Middle frontal gyrus (tissue), 1 donor: ENCODE data around the gene SPDYC.
A peak's percentile ranks its signal among the peaks of the same experiment; 100 is the strongest.

ENCODE experiments used
- DNase-seq: peaks from one replicate; pipeline ENCODE4 v3.0.0-alpha.2; 2015; ENCODE audit warnings: low spot score; ENCODE audit errors: extremely low spot score

SPDYC gene, protein sequence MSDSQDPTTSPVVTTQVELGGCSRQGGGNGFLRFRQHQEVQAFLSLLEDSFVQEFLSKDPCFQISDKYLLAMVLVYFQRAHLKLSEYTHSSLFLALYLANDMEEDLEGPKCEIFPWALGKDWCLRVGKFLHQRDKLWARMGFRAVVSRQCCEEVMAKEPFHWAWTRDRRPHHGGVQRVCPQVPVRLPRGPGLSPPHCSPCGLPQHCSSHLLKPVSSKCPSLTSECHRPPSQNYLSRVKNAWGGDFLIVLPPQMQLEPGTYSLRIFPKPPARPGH

DNA sequence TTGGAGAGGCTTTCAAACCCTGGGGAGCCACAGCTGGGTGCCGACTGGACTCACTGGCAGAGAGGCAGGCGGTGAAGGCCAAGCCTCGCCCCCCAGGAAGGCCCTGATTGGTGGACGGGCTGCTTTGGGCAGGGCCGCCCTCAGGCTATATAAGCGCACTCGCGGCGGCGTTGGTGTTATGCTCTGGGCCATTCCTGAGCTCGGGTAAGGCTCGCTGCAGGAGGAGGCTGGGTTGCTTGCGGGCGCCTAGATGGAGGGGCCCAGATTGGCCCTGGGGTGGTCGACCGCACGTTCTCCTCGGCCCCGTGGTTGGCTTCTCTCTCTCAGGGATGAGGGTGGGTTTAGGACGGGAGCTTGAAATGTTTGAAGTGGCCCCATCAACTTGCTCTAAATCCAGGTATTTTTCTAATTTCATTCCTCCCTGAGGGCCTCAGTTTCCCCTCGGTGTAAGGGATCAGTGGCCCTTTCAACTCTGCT, at the start of gene SPDYC:
Gene SPDYC (plus strand): TSS at position 176 of the 477 bp plus-strand sequence. CDS start 1,125 bp downstream, outside the sequence.
- DNase-seq = no peak

GRCh38 chr11:65120831-65121230, 49.2 kb upstream of the SPDYC start:
- DNase-seq = no peak

- DNase-seq = no peak
These were observed 48.6 kb upstream of the SPDYC start for GRCh38 chr11:65121447-65121864.

DNA sequence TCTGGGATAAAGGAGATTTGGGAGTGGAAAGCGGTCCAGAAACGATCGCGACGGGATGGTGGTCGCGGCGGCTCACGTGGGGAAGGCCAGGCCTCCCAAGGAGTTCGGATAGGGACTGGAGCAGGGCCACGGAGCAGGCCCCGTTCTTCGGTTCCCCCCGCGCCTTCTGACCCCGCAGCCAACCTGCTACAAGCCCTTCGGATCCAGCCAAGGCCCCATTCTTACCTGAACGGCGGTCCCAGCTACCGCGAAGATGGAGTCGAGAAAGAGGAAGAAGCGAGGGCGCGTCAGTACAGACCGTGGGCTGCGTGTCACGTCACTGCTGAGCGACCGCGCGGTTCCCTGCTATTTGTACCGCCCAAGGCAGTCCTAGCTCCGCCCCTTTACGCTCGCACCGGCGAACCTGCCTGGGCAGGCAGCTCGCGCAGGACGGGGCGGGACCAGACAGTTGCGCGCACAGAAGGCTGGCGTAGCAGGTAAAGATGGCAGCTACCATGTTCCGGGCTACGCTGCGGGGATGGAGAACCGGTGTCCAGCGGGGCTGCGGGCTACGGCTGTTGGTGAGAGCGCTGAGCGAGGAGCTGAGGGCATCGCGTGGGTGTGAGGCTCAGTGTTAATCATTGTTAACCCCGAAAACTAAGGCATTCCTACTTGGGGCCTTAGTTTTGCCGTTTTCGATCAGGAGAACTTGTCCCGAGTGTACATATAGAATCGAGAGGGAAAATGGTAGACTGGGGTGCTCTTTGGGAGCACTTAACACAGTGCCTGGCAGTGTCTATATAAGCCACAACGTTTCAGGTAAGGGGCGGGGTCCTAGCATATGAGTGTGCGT, 48.0 kb upstream of the SPDYC start, which contains the start of the genes FAU and MRPL49:
Gene FAU (minus strand): TSS at position 270 of the 832 bp plus-strand sequence. CDS start 321 bp downstream, outside the sequence.
Gene MRPL49 (plus strand): TSS at position 457 of the 832 bp plus-strand sequence. CDS start 26 bp downstream, at position 483.
- peak; percentile 95 for DNase-seq

DNA sequence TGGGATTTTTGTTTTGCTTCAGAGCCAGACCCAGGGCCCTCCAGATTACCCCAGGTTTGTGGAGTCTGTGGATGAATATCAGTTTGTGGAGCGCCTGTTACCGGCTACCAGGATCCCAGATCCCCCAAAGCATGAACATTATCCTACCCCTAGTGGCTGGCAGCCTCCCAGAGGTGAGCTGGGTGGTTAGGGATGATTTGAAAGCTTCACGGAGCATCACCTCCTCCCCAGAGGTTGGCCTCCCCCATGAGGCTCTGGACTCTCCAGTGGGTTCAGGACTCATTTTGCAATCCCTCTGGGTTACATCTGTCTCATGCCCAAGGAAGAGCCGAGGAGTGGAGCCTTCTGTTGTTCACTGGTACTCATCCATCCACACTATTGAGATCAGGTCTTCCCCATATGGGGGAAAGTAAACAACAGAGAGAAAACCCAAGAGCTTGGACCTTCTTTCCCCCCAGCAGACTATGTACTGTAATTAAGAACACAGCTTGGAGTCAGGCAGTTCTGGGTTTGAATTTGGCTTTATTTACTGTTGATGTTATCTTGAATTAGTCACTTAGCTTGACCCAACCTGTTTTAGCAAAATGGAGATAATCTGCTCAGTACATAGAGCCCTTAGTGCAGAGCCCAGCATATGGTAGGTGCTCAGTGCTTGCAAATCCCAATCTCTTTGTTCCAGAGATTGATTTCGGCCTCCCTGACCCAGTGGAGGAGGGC, 45.4 kb upstream of the SPDYC start:
- no peak for DNase-seq

GRCh38 chr11:65125197-65126056, 44.6 kb upstream of the SPDYC start:
- DNase-seq = no peak

DNA sequence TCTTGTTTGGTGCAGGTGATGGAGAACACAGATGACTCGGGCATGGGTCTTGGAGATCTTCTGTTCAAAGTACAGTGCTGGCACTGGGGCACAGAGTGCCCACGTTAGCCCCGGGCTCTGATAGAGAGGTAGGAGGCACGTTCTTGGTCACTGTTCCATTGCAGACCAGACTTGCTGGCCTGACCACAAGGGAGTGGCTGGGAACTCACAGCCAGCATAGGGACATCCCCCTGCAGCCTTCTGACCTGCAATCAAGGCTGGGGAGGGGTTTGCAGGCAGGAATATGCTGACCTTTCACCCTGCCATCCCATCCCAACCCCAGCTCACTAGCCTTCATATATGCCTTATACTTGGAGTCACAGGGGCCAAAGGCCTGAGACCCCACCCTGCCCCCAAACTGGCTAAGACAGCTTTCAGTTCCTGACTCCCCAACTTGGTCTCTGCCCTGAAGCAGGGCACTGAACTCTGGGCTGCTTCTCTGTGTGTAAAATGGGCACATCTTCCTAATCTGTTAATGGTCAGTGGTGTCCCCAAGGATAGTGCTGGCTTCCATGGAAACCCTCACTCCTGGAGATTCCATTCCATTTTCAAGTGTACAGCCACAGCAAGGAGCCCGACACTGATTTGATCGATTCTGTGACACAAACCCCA, 43.3 kb upstream of the SPDYC start:
- DNase-seq = no peak

DNA sequence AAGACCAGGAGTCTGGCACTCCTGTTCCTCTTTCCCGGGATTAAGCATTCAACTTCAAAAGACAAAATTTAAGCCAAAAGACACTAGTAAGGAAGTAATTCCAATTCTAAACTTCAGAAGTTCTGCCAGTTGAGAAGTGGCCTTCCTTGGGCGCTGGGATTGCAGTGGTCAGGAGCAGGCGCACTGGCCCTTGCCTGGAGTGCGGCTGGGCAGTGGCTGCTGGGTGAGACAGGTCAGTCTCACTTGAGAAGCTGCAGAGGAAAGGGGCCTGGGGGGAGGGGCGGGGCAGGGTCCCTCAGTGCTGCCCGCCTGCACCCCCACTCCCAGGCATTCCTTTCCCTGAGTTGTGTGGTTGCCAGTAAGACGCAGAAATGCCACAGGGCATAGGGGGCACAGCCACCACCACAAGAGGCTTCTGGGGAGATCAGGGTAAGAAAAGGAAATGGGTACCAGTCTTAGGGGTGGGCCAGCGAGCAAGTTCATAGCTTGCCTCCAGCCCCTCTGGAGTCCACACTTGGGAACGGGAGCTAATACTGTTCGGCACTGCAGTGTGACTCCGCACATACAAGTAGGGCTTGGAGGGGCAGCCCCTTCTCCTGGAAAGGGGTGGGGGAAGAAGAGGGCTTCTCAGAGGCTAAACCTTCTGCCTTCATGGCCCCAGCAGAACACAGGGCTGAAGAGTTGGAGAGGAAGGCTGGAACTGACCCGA, 42.4 kb upstream of the SPDYC start:
- DNase-seq = no peak

- DNase-seq = no peak
These were observed 41.6 kb upstream of the SPDYC start for GRCh38 chr11:65128182-65129145.

- no peak for DNase-seq
These were observed 40.2 kb upstream of the SPDYC start for GRCh38 chr11:65129649-65130441.

DNA sequence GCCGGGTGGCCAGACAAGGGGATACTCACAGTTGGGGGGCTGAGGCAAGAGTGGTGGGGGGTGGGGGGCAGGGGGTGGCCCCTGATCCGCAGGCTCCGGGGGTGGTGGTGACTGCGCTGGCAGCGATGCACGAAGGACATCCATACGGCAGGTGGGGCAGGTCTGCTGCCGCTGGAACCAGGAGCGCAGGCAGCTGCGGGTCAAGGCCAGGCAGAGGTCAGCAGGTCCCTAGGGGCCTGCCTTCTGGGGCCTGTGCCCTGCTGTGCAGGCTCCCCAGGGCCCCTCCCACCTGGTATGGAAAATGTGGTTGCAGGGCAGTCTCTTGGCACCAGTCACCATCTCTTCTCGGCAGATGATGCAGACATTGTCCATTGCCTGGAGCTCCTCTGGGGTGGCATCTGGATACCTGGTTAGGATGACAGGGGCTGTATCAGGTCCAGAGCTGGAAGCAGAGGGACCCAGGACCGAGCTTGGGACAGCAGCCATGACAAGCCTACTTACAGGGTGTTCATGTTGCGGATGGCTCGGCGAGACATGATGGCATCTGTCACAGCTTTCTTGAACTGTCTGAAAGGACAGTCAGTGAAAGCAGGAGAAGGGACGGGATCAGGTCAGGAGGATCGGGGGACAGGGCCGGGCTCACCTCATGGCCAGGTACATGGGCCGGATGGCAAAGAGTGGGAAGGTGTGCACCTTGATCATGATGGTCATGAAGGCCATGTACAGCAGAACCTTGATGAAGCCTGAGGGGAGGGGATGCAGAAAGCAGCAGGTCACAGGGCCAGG, 39.2 kb upstream of the SPDYC start:
- no peak for DNase-seq

- no peak for DNase-seq
These were observed 38.6 kb upstream of the SPDYC start for GRCh38 chr11:65131417-65131776.

DNA sequence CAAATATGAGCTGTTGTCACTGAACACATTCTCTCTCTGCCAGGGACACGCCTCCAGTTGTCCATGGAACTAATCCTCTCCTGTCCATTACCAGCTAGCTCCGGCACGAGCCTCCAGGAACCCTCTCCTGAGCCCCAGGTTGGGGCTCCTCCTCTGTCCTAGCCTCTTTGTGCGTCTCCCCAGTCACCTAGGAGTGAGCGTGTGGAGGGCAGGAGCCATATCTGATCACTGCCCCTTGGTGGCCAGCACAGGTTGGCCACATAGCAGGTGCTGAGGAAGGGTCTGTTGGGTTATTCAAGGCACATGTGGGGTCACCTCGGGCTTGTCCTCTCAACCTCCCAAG, 38.2 kb upstream of the SPDYC start:
- DNase-seq = no peak

DNA sequence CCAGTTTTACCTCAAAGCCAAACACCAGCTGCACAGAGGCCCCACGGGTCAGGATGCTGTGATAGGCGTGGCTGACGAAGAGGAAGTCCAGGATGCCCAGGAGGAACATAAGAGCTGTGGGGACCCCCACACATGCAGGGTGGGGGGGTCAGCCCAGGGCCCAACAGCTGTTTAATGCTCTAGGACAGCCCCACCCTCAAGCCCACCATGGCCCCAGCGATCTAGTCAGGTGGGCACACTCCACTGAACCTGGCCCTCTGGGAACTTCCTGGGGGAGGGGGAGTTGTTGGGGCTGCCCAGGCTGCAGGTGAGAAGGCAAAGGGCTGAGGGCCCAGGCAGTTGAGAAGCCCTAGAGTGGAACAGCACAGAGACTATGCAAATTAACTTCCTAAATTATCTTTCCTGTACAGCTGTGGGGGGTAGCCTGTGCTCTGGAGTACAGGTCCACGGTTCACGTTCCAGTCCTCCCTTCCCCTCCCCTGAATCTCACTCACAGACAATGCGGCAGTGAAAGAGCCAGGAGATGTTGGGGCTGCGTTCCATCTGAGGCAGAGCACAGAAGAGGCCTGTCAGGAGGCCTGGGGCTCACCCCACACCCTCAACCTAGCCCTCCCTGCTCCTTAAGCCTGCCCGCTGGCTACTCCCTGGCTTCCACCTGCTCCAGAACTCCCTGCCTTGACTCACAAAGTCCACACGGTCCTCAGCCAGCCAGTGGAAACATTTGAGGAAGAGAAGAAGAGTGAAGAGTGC, 37.6 kb upstream of the SPDYC start:
- no peak for DNase-seq

DNA sequence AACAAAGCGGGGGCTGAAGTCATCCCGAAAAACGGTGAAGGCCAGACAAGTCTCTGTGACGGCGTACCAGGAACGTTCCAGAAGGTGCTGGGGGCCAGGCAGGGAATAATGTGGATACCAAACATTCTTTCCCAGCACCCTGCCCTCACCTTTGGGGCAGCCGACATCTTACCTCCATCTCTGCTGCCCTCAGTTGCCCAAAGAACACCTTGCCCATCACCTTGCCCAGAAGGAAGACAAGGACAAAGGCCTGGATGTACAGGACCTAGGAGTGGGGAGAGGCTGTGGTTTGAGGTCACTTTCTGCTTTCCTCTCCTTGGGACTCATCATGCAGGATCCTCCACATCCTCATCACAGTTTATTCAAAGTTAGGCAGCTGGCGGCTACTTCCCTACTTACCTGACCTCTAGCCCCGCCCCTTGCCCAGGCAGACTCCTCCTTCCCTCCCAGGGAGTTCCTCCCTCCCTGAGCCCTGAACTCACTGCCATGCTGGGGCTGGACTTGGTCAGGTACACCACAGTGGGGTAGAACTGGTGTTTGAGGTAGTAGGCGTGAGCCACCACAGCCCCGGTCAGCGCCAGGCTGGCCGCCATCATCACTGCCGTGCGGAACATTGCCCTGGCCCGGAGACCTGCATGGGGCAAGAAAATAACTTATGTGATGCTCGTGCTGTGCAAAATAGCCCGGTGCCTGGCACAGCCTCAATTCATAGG, 36.9 kb upstream of the SPDYC start:
- no peak for DNase-seq

DNA sequence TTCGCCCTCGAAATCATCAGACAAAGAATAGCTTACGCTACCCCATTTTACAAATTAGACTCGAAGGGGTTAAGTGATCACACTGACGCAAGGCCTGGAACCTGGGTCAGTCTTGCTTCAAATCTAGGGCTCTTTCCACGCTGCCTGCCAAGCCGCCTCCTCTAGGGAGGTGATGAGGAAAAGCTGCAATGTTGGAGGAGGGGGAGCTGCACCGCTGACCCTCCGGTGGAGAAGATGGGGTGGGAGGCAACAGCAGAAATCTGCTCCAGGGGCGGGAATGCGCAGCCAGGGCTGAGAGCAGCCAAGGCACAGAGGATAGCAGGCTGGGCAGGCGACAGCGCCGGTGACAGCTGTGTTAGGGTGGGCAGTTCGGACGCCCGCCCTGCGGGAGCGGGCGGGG, 36.3 kb upstream of the SPDYC start:
- no peak for DNase-seq
